CD4-positive, alpha-beta T cell treated with Interleukin-4 for 4 hours (primary cell): ENCODE measurements around the gene TSPAN15.
A peak's percentile ranks its signal among the peaks of the same experiment; 100 is the strongest.

Experiments used
- DNase-seq: peaks from one replicate; pipeline ENCODE4 v3.0.0-alpha.2; 2020

TSPAN15 gene

DNA sequence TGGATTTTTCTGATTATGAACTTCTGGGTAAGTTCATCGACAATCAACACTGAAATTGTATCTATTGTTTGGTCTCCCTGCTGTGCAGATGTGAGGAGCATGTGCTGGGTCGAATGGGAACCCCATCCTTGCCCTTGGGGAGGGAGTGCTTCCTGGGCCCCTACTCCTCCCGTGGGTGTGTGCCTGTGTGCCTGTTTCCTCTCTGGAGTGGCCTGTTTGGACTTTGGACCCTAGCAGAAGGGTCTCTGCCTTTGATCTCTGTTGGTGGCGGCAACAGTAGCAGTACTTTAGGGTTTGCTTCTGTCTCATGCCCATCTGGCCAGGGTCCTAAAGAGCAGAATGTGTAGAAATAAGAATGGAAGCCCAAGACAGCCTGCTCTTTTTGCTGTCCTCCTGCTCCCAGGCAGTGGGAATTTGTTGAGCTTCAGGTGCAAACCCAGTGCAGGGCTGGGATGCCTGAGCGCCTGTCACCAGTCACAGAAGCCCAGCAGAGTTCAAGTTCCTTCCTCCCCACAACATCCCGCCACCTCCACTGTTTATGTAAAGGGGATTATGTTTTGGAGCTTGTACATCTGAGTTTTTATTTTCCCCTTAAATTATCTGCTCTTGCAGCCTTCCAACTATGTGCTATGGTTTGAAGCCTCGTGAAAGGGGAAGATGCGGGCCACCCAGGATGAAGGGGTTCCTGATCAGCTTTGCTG lies 33.1 kb upstream of the TSPAN15 start:
- DNase-seq = no peak

DNA sequence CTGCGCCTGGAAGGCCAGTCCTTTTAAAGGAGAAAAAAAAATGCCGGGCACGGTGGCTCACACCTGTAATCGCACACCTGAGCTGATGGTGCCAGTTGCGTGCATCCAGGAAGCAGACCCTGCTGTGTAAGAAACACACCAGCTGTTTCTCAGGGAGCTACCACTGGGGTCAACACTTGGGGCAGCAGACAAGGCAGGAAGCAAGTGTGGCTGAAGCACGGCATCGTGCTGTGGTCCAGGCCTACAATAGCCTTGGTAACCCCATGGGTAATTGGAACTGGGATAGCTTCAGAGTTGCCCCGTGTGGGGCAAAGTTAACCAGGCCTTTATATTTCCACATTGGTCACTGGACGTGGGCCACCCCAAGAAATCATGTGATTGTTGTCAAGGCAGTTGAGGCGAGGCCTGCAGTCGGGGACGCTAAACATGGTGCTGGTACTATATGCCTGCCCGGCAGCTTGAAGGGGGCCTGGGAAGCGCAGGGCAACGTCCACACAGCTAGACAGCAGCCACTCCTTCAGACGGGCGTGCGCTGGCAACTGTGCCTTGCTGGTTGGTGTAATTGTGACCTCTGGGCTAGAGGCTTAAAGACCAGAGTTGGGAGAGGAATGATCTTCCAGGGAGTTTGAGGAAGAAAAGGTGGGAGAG lies 32.0 kb upstream of the TSPAN15 start:
- no peak for DNase-seq

DNA sequence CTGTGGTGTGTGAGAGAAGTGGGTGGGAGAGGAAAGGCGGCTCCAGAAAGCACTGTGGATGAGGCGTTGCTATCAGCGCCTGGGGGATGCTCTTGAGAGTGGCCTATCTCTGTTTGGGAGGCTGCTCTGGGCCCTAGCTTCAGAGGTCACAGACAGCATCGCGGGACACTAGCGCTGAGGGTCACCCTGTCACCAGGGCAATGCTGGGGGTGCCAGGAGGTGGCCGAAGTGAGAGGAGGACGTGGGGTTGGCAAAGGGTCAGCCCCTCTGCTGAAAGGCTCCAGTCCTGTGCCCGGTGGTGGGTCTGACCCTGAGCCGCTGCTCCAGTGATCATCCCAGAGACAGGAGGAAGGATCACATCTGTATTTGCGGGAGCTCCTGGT lies 31.5 kb upstream of the TSPAN15 start:
- no peak for DNase-seq

DNA sequence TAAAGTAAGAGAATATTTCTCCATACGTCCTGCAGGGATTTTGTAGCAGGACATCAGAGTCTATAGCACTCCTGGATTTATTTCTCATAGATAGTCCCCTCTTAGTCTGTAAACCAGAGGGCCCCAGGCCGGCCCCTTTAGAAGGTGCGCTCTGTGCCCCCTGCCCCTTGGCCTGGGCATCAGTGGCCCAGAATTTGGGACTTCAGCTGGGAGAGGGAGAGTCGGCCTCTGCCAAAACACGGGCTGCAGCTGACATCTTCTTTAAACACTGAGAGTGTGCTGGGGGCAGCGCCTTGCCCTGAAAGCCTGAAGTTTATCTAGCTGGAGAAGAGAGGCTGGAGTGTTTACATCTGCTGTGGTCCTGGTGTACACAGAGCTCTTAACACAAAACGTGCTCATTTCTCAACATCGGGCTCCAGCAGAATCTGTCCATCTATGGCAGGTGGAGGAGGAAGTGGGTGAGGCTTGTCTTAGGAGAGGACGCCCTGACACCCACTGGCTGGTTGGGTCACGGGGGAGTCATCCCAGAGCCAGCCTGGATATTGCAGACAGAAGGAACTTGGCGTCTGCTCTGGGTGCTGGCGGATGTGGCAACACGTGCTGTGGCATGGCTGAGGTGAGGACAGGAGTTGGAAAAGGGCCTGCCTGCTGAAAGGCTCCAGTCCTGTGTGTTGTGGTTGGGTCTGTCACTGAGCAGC lies 29.5 kb upstream of the TSPAN15 start:
- no peak for DNase-seq

DNA sequence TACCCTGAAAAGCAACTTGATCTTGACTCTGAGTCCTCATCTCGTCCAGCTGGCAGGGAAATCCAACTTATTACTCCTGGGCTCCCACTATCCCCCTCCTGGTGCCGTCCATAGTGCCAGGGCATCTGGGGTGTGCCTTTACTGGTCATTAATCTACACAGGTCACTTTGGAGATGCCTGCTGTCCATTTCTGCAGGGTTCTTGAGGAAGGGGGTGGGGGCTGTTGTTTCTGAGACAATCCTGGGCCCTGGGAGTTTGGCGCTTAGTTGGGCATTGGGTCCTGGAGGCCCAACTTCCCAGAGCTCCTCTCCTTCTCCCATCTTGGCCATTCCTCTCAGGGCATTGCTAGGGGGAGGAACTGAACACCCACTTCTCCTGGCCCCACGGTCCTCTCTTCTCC lies 28.6 kb upstream of the TSPAN15 start:
- no peak for DNase-seq

- no peak for DNase-seq
Observed at GRCh38 chr10:69425041-69425440, 26.2 kb upstream of the TSPAN15 start.

DNA sequence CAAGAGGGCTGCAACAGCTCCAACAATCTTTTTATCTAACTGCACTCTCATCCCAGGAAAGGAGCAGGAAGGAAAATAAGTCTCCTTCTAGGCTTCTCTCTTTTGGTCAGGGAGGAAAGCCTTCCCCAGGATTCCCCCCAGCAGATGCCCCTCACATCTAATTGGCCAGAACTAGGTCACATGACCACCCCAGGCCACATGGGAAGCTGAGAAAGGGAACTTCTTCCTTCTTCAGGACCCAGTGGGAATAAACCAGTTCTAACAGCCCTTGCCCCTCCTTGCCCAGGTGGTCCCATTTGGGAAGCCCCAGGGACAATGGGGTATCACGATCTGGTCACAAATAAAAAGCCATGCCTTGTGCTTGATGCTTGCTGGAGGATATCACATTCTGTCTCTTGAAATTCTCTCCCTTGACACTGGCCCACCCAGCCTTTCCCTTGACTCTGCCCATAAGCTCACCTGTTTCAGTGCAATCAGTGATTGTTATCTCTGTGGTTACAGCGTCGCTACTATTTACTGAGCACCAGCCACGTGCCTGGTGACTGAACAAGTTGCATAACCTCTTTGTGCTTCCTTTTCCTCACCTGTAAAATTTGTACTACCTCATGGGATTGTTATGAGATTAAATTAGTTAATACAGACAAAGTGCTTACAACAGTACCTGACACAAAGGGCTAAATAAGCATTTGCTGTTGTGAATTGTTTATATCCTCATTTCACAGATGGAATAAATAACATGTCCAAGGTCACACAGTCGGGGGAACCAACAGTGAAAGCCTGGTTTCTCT lies 25.6 kb upstream of the TSPAN15 start:
- peak; percentile 72 for DNase-seq

- DNase-seq = no peak
Observed at GRCh38 chr10:69426376-69426727, 24.9 kb upstream of the TSPAN15 start.

DNA sequence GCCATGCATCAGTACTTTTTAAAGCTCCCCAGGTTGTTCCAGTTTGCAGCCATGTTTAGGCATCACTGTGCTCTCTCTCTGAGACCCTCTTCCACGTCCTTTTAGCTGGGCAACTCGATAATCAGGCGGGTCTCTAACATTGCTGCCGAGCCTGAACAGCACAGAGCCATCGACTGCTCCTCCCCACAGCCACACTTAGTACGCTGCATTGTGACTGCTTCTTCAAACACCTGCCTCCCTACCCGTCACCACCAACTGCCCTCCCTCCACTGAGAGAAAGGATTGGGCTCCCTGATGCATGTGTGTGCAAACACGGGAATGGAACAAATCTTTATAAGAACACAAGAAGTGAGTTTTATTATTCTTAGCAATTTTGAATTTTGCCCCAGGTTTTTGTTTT lies 23.1 kb upstream of the TSPAN15 start:
- DNase-seq = no peak

- DNase-seq = no peak
Observed at GRCh38 chr10:69434169-69434568, 17.1 kb upstream of the TSPAN15 start.

DNA sequence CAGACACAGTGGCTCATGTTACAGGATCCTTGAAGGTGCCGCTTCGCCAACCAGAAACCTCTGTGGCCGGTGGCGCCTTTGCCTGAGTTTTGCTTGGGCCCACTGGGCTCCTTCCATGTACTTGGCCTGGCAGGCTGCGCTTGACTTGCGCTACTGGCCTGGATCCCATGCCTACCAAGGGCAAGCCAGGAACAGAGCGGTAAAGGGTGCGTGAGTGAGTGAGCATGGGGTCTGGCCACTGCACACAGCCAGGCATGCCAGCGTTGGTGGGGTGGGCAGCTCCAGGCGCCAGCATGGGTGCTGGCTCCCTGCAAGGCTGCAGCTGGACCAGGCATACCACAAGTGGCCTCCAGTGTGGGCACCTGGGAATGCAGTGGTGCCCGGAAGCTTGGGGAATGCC lies 16.3 kb upstream of the TSPAN15 start:
- DNase-seq = no peak

- no peak for DNase-seq
Observed at GRCh38 chr10:69435966-69436520, 15.2 kb upstream of the TSPAN15 start.

GRCh38 chr10:69437321-69438259 lies 13.7 kb upstream of the TSPAN15 start:
- DNase-seq = no peak

GRCh38 chr10:69438536-69439349 lies 12.5 kb upstream of the TSPAN15 start:
- no peak for DNase-seq

- no peak for DNase-seq
Observed at GRCh38 chr10:69439350-69439739, 11.9 kb upstream of the TSPAN15 start.

DNA sequence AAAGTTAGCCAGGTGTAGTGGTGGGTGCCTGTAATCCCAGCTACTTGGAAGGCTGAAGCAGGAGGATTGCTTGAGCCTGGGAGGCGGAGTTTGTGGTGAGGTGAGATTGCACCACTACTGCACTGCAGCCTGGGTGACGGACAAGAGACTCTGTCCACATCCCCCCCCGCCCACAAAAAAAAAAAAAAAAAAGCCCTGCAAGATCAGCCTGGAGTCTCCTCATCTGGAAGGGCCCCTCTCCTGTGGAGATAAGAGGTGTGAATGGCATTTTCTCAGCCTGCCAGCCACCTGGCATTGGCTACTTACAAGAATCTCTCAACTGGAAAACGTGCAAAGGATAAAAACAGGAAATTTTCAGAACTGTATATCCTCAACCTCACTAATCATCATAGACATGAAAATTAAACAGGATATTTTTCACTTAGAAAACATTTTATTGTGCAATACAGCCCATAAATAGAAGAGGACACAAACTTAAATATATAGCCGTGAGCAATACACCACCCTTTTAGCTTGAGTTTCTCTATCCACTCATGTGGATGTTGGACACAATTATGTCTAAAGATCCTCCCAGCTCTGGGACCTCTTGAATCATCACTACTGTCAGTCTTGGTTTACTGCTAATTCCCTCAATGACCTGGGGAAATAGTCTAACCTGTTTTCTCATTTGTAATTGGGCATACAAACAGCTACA lies 11.3 kb upstream of the TSPAN15 start:
- no peak for DNase-seq

- DNase-seq = no peak
Observed at GRCh38 chr10:69443354-69443753, 7.9 kb upstream of the TSPAN15 start.

DNA sequence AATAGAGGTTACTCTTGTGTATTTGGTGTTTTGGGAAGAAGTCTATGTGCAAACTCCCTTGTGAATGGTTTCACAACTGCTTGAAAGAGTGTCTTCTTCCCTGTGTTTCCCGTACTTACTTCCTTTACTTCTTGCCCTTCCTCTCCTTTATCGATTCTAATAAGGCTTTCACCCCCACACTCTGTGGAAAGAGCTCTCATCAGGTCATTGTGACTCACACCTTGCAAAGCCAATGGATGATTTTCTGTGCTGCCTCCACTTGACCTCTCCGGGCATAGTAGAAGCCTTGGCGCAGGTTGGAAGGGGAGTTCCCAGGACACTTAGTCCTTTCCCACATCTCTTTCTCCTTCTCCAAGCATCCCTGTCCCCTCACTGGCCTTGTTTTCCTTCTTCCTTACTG lies 6.2 kb upstream of the TSPAN15 start:
- DNase-seq = no peak

DNA sequence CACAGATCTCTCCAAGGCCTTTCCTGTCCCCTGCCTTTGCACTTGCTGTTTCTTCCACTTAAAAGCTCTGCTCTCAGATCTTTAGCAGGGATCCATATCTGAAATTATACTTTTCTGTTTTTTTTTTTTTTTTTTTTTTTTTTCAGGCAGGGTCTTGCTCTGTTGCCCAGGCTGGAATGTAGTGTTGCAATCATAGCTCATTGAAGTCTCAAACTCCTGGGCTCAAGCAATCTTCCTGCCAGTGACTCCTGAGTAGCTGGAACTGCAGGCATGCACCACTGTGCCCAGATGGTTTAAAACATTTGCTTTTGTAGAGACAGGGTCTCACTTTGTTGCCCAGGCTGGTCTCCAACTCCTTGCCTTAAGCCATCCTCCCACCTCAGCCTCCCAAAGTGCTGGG lies 5.0 kb upstream of the TSPAN15 start:
- no peak for DNase-seq

DNA sequence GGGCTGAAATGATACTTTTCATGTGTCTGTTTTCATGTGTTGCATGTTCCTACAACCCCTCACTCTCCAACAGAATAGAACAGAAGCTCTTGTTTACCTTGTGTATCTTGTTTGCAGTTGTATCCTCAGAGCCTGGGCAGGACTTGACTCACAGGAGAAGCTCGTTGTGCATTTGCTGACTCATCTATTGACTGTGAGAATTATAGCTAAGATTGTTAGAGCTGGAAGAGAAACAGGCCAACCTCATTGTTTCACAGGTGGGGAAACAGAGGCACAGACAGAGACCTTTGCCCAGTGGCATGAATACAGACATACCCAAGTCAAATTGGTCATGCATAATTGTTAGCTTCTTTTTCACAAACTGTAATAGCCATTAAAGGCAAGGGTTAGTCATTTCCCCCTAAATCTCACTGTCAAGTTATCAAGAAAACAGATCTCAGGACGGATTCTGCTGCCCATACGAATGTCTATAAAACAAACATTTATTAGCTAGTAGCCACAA lies 4.6 kb upstream of the TSPAN15 start:
- no peak for DNase-seq
